ENCODE measurements around the gene FGF4. TPM values are rescaled to one million over a fixed set of nuclear protein-coding genes. Genes with fewer than 3 reads are reported as not detected.

The FGF4 gene
- total RNA-seq, 1 donor from 2014 or later = 0.37 TPM

GRCh38 chr11:69726481-69726880 is 48.7 kb downstream of the FGF4 start:
- H3K4me1 Mint-ChIP-seq (ENCODE audit: low read depth, unreplicated experiment) = no peaks in the 10 kb centered on the region
- TF ChIP-seq CTCF (IDR thresholded peaks at IDR 0.05; ENCODE audit: partially characterized antibody, unreplicated experiment) = no peak
- no peak overlapping the region for H3K27ac Mint-ChIP-seq (ENCODE audit: unreplicated experiment)
- H3K4me3 Mint-ChIP-seq (ENCODE audit: unreplicated experiment) = no peak overlapping the region
- H3K9me3 Mint-ChIP-seq (ENCODE audit: unreplicated experiment) = peaks cover 5% of the 10 kb centered on the region
- DNase-seq = no peak
- no peaks in the 10 kb centered on the region for H3K36me3 Mint-ChIP-seq (ENCODE audit: unreplicated experiment)
- H3K27me3 Mint-ChIP-seq (ENCODE audit: unreplicated experiment) = peaks cover 11% of the 10 kb centered on the region

- Mint-ChIP-seq H3K4me1 (ENCODE audit: low read depth, unreplicated experiment) (no peaks in the 10 kb centered on the region), H3K36me3 (ENCODE audit: unreplicated experiment) (no peaks in the 10 kb centered on the region), H3K9me3 (ENCODE audit: unreplicated experiment) (peaks cover 5% of the 10 kb centered on the region), H3K27me3 (ENCODE audit: unreplicated experiment) (peaks cover 11% of the 10 kb centered on the region), H3K27ac (ENCODE audit: unreplicated experiment) (no peak overlapping the region), H3K4me3 (ENCODE audit: unreplicated experiment) (no peak overlapping the region)
- no peak for TF ChIP-seq CTCF (IDR thresholded peaks at IDR 0.05; ENCODE audit: partially characterized antibody, unreplicated experiment)
- DNase-seq = no peak
Measured at GRCh38 chr11:69726019-69726418, 49.1 kb downstream of the FGF4 start.

- Mint-ChIP-seq H3K36me3 (ENCODE audit: unreplicated experiment) (no peaks in the 10 kb centered on the region), H3K27ac (ENCODE audit: unreplicated experiment) (no peak overlapping the region), H3K4me1 (ENCODE audit: low read depth, unreplicated experiment) (peaks cover 5% of the 10 kb centered on the region), H3K4me3 (ENCODE audit: unreplicated experiment) (no peak overlapping the region), H3K9me3 (ENCODE audit: unreplicated experiment) (no peaks in the 10 kb centered on the region), H3K27me3 (ENCODE audit: unreplicated experiment) (peaks cover 7% of the 10 kb centered on the region)
- DNase-seq = no peak
- TF ChIP-seq CTCF (IDR thresholded peaks at IDR 0.05; ENCODE audit: partially characterized antibody, unreplicated experiment) = no peak
Measured at GRCh38 chr11:69721745-69722144, 53.4 kb downstream of the FGF4 start.

- H3K4me1 Mint-ChIP-seq (ENCODE audit: low read depth, unreplicated experiment) = peaks cover 5% of the 10 kb centered on the region
- H3K4me3 Mint-ChIP-seq (ENCODE audit: unreplicated experiment) = no peak overlapping the region
- no peak for TF ChIP-seq CTCF (IDR thresholded peaks at IDR 0.05; ENCODE audit: partially characterized antibody, unreplicated experiment)
- peaks cover 7% of the 10 kb centered on the region for H3K27me3 Mint-ChIP-seq (ENCODE audit: unreplicated experiment)
- no peak for DNase-seq
- no peak overlapping the region for H3K27ac Mint-ChIP-seq (ENCODE audit: unreplicated experiment)
- no peaks in the 10 kb centered on the region for H3K36me3 Mint-ChIP-seq (ENCODE audit: unreplicated experiment)
- no peaks in the 10 kb centered on the region for H3K9me3 Mint-ChIP-seq (ENCODE audit: unreplicated experiment)
Measured at GRCh38 chr11:69721106-69721505, 54.0 kb downstream of the FGF4 start.

Other genes with a start within 250 kb of the FGF4 start
- 36.1 TPM for gene CCND1, start 134.2 kb downstream of the FGF4 start, total RNA-seq (ENCODE audit: unreplicated experiment)
- 38.1 TPM for gene LTO1, start 100.0 kb downstream of the FGF4 start, total RNA-seq (ENCODE audit: unreplicated experiment)
- 5.1 TPM for gene FGF19, start 71.3 kb downstream of the FGF4 start, total RNA-seq (ENCODE audit: unreplicated experiment)
- not detected for gene FGF3, start 44.1 kb upstream of the FGF4 start, total RNA-seq (ENCODE audit: unreplicated experiment)

Measured in glutamatergic neuron (in vitro differentiated cells).